Neural cell (in vitro differentiated cells): ENCODE data around the gene STUM.

Source experiments
- EP300 ChIP-seq: fragments of 450-650 bp; conservative IDR thresholded peaks from 2 replicates; pipeline ENCODE4 v1.6.1; 2014; ENCODE audit warnings: antibody characterized with exemption, mild to moderate bottlenecking, moderate library complexity; ENCODE audit not compliant: poor library complexity, severe bottlenecking
- MXI1 ChIP-seq: fragments of 450-650 bp; conservative IDR thresholded peaks from 2 replicates; pipeline ENCODE4 v1.6.1; 2014; ENCODE audit warnings: antibody characterized with exemption, mild to moderate bottlenecking; ENCODE audit not compliant: poor library complexity, severe bottlenecking
- POLR2AphosphoS5 ChIP-seq: IDR thresholded peaks from 2 replicates; pipeline ENCODE4 v1.6.1; 2012
- RAD21 ChIP-seq: fragments of 450-650 bp; conservative IDR thresholded peaks from 2 replicates; pipeline ENCODE4 v1.6.1; 2014; ENCODE audit warnings: antibody characterized with exemption, mild to moderate bottlenecking, moderate library complexity
- TAF1 ChIP-seq: IDR thresholded peaks from 2 replicates; pipeline ENCODE4 v1.6.1; 2012; ENCODE audit warnings: low read depth
- TF ChIP-seq, protein P1 (sequence below): fragments of 450-650 bp; IDR thresholded peaks from 2 replicates; pipeline ENCODE4 v1.5.1; 2014; ENCODE audit warnings: antibody characterized with exemption, mild to moderate bottlenecking, moderate library complexity; ENCODE audit not compliant: poor library complexity, severe bottlenecking

- no peak for TF ChIP-seq MXI1
- no peak for TF ChIP-seq RAD21
- TF ChIP-seq, protein P1, sequence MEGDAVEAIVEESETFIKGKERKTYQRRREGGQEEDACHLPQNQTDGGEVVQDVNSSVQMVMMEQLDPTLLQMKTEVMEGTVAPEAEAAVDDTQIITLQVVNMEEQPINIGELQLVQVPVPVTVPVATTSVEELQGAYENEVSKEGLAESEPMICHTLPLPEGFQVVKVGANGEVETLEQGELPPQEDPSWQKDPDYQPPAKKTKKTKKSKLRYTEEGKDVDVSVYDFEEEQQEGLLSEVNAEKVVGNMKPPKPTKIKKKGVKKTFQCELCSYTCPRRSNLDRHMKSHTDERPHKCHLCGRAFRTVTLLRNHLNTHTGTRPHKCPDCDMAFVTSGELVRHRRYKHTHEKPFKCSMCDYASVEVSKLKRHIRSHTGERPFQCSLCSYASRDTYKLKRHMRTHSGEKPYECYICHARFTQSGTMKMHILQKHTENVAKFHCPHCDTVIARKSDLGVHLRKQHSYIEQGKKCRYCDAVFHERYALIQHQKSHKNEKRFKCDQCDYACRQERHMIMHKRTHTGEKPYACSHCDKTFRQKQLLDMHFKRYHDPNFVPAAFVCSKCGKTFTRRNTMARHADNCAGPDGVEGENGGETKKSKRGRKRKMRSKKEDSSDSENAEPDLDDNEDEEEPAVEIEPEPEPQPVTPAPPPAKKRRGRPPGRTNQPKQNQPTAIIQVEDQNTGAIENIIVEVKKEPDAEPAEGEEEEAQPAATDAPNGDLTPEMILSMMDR: no peak
- TF ChIP-seq POLR2AphosphoS5: no peak
- no peak for TF ChIP-seq TAF1
- no peak for TF ChIP-seq EP300
Measured at GRCh38 chr1:226575436-226575720, 26.8 kb downstream of the STUM start.
